Astrocyte of the hippocampus (primary cell): ENCODE measurements around the gene DCTN4.

ENCODE experiments used
- DNase-seq: peaks from one replicate; pipeline ENCODE4 v3.0.0; 2011; ENCODE audit warnings: low read depth, low spot score

Gene DCTN4

DNA sequence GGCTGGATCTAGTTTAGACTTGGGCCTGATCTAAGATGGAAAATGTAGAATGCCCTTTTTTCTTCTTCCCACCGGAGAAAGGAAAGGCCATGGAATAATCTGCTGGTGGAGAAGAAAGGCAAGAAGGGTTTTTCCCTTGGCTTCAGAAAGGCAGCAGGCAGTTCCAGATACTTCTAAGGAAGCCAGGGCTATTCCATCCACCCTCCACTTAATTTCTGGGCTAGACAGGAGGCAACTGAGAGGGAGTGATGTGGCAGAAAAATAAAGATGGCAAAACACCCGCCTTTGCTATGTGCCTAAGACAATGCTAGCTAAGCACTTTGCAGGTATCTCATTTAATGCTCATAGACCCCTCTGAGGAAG, 87.9 kb downstream of the DCTN4 start:
- DNase-seq: no peak

DNA sequence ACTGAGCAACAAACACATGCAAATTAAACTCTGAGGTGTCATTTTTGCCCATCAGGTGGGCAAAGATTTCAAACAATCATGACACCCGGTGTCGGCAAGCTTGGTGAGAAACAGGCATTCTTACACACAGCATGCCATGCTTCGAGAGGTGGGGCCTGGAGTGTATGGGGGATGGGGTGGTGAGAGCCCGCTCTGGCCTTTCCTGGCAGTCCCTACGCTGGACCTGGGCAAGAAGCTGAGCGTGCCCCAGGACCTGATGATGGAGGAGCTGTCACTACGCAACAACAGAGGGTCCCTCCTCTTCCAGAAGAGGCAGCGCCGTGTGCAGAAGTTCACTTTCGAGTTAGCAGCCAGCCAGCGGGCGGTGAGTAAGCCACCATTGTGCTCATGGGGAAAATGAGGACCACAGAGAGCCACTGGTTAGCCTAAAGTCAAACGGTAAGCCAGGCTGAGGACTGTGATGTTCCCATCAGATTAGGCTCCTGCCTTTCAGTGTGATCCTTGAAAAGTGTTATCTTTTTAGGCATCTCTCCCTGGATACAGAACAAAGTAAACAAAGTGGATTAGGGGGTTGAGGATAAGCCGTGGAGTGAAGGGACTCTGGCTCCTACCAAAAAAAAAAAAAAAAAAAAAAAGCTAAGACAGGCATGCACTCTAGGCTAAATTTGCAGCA, 88.4 kb downstream of the DCTN4 start:
- no peak for DNase-seq

DNA sequence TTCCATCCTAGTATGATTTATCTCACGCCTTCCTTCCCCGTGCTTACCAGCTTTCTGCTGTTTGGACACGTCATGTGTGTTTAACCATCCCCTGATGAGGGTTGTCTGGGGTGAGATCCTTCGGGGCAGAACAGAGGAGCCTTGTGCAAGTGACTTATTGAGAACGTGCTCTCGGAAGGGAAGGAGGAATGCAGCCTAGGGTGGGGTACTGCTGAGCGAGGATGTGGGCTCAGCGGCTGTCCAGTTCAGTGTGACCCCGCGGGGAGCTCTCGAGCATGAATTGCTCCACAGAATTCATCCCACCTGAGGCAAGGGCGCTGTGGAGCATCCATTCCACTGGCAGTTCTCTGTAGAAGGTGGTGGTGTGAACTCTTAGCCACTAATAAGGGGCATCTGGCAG, 93.8 kb downstream of the DCTN4 start:
- no peak for DNase-seq

DNA sequence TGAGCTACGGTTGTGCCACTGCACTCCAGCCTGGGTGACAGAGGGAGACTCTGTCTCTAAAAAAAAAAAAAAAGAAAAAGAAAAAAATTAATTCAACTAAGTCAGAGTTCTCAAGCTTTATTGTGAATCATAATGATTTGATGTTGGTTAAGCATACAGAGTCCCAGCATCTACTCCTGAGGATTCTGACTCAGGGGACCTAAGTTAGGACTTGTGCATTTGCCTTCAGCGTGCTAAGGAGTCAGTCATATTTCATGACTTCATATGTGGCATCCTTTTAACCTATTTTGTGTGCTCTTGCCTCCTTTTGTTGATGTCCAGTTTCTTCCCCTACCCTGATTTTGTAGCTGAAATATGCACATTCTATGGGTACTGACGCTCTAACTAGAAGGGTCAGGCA, 94.9 kb downstream of the DCTN4 start:
- DNase-seq: no peak

DNA sequence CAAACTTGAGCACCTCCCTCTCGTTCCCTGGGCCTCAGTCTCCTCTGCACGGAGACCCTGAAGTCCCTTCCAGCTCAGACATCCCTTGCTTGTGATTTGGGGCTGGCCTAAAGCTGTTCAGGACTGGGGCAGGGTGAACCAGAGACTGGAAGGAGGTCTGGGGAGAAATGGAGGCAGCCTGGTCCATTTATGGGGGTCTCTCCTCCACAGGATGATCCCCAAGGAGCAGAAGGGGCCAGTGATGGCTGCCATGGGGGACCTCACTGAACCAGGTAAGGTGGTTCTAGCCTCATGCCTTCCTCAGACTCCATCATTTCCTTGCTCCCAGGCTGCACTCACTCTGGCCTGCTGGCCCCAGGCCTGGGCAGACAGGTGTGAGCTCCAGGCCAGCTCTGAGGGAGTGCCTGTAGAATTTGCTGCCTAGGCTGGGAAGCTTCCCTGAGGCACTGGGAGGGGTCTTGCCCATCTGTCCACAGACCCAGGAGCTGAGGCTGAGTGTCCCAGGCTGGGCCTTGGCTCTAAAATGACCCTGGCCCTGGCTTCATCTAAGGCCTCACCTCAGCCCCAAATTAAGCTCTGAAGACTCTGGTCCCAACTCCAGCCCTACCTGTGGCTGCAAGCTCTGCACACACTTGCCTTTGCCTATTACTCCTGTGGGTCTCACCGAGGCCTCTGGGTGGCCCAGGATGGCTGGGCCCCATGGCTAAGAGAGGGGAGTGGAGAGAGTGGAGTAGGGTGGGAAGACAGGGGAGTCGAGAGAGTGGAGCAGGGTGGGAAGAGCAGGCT, 95.9 kb downstream of the DCTN4 start:
- DNase-seq: no peak

DNA sequence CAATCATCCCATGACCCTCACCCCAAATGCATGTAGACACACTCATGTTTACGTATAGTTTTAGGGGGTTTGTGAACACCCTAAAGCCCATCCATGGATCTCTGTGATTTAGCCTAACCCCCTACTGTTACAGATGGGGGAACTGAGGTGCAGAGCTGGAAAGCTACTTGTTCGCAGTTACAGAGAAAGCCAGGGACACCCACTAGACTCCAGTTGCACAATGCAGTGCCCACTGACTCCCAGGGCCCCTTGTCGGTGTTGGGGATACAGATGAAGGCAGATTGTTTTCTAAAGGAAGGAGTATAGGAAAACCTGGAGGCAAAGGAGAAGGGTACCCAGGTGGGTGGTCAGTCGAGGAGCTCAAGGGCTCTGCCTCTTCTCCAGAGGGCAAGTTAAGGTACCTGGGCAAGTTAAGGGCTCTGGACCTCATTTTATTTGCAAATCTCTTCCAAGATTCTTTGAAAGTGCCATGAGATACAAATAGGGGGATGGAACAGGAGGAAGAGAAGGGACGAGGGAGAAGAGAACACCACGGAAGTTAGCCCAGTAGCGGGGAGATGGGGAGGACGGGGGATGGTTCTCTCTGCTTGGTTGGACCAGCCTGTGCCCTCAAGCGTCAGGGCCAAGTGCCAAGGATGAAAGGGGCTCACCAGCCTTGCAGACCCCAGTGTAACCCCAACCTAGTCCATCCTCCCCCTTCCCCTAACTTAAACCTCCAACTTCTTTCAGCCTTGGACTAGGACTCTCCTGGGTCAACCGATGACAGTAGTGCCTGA, 96.8 kb downstream of the DCTN4 start:
- DNase-seq: no peak

DNA sequence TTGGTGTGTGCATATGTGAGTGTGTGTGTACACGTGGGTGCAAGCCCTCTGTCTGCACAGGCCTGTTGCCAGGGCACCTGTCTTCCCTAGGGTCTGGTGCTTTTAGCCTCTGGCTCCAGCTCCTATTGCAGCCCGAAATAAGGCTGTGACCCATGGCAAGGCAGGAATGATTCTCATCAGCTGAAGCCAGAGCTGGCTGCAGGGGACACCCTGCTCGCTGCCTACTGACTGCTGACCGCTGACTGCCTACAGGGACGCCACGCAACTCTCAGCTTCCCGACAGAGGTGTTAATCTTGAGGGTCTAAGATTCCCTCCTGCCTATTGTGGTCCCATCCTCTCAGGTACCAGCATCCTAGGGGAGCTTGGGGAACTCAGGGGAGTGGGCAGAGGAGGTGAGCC, 97.7 kb downstream of the DCTN4 start, which contains the start of gene MYOZ3:
MYOZ3 (plus strand) TSS at position 166 of the 400 bp plus-strand sequence. CDS start 1,691 bp downstream, outside the sequence.
- no peak for DNase-seq

DNA sequence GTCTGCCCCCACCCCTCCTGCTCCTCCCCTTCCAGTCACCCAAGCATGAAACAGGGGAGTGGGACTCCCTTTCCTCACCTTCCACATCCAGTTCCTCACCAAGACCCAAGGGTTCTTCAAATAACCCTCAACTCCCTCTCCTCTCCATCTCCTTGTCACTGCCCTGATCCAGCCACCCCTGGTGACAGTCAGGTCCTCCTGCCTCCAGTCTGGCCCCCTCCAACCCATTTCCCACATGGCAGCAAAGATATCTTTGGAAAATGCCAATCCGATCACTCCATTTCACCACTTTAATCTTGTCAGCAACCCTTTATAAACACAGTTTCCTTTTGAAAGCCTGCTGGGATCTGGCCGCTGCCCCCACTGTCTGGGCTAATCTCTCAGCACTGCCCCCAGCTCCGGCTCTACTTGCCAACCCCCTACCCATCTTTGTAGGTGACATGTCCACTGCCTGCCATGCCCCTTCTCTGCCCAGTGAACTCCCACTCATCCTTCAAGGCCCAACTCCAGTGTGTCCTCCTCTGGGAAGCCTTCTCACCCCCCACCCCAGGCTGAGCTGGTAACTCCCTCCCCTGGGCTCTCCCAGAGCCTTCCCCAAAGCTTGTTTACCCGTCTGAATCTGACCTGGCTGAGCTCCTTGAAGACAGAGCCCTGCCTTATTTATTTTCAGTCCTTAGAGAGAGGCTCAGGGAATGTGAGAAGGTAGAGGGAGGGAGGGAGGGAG, 98.5 kb downstream of the DCTN4 start:
- DNase-seq: peak; percentile 31

DNA sequence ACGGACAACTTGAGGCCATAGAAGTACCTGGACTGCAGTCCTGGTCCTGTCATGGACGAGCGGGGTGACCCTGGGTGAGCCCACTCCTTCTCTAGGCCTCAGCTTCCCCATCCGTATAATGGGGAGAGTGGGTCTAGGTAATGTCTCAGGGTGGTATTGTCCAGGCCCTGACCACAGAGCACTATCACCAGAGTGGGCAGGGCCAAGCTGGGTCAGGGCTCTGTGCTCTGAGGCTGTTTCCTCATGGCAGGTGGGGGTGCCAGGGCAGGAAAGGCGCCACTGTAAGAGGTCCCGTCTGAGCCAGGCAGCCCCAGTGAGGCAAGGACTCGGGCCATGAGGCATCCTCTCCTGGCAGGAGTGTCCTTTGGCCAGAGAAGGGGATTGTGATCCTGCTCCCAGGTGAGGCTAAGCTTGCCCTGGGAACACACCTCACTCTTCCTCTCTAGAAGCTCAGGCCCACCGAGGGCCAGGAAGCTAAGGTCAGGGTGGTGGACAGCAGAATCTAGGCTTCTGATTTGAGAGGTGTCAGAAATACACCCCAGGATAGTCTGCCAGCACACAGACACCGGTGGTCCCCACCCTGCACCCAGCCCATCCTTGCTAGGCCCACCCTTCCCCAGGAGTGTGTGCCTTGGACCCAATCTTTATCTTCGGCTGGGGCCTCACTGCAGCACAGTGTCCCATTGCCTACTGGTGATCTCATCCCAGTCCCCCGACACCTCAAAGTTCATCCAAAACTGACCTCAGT, 99.3 kb downstream of the DCTN4 start:
- DNase-seq: no peak

DNA sequence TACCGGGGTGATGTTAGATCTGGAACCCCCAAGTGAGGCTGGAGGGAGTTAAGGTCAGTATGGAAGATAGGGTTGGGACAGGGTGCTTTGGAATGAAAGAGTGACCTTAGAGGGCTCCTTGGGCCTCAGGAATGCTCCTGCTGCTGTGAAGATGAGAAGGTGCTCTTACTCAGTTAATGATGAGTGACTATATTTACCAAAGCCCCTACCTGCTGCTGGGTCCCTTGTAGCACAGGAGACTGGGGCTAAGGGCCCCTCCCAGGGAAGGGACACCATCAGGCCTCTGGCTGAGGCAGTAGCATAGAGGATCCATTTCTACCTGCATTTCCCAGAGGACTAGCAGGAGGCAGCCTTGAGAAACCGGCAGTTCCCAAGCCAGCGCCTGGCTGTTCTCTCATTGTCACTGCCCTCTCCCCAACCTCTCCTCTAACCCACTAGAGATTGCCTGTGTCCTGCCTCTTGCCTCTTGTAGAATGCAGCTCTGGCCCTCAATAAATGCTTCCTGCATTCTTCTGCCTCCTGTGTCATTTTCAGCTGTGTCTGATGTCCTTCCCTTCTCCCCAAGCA, 100.0 kb downstream of the DCTN4 start:
- DNase-seq: peak; percentile 34
